GM23338 (cell line): ENCODE results near the gene CSPG4.

Experiments used
- CREB1 ChIP-seq: fragments of 250-450 bp; sonication (Bioruptor Pico); IDR thresholded peaks from 2 replicates; pipeline ENCODE4 v1.5.0; 2020; ENCODE audit warnings: low read depth, mild to moderate bottlenecking, moderate library complexity
- CTCF ChIP-seq, 2 experiments: fragments of 200-600 bp in 1 of 2; sonication (generic) in 1 of 2; conservative IDR thresholded peaks; 2 replicates each; pipeline versions ENCODE4 v1.5.1 to v1.6.1; 2016 to 2017; ENCODE audit warnings: antibody characterized with exemption in 2 of 2, low read depth in 2 of 2, mild to moderate bottlenecking in 2 of 2, moderate library complexity in 1 of 2
- EZH2 ChIP-seq: fragments of 200-600 bp; sonication (generic); IDR thresholded peaks from one replicate; pipeline ENCODE4 v1.8.0; 2017; ENCODE audit warnings: antibody characterized with exemption, mild to moderate bottlenecking, low read depth; ENCODE audit not compliant: unreplicated experiment
- EZH2phosphoT487 ChIP-seq: fragments of 200-600 bp; sonication (generic); IDR thresholded peaks from one replicate; pipeline ENCODE4 v1.8.1; 2018; ENCODE audit warnings: antibody characterized with exemption; ENCODE audit not compliant: unreplicated experiment
- JUNB ChIP-seq: IDR thresholded peaks from one replicate; pipeline ENCODE4 v1.6.1; 2016; ENCODE audit warnings: antibody characterized with exemption; ENCODE audit not compliant: unreplicated experiment
- NANOG ChIP-seq: IDR thresholded peaks from 2 replicates; pipeline ENCODE4 v1.6.1; 2016; ENCODE audit warnings: antibody characterized with exemption, borderline replicate concordance
- POLR2AphosphoS5 ChIP-seq: IDR thresholded peaks from 2 replicates; pipeline ENCODE4 v1.6.1; 2016; ENCODE audit warnings: antibody characterized with exemption, low read depth
- STAT1 ChIP-seq: IDR thresholded peaks from one replicate; pipeline ENCODE4 v1.6.1; 2016; ENCODE audit warnings: antibody characterized with exemption; ENCODE audit not compliant: unreplicated experiment
- ZNF114 ChIP-seq: fragments of 250-450 bp; sonication (Bioruptor Pico); IDR thresholded peaks from 2 replicates; pipeline ENCODE4 v1.5.0; 2020; ENCODE audit warnings: mild to moderate bottlenecking, moderate library complexity
- ZNF331 ChIP-seq: fragments of 250-450 bp; sonication (Bioruptor Pico); IDR thresholded peaks from 2 replicates; pipeline ENCODE4 v1.5.0; 2020; ENCODE audit warnings: low read depth, mild to moderate bottlenecking, moderate library complexity
- ZNF462 ChIP-seq: fragments of 250-450 bp; sonication (Bioruptor Pico); IDR thresholded peaks from 2 replicates; pipeline ENCODE4 v1.5.0; 2020; ENCODE audit warnings: mild to moderate bottlenecking, moderate library complexity
- TF ChIP-seq, protein P1 (sequence below): IDR thresholded peaks from one replicate; pipeline ENCODE4 v1.6.1; 2018; ENCODE audit warnings: antibody characterized with exemption; ENCODE audit not compliant: unreplicated experiment
- TF ChIP-seq, protein P2 (sequence below): IDR thresholded peaks from 2 replicates; pipeline ENCODE4 v1.6.1; 2016; ENCODE audit warnings: antibody characterized with exemption

DNA sequence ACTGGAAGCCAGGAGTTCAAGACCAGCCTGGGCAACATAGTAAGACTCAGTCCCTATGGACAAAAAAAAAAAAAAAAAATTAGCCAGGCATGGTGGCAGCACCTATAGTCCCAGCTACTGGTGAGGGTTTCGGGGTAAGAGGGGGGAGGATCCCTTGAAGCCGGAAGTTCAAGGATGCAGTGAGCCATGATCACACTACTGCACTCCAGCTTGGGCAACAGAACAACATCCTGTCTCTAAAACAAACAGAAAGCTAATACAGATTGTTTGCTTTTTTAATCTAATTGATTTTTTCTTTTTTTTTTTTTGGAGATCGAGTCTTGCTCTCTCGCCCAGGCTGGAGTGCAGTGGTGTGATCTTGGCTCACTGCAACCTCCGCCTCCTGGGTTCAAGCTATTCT is 71.0 kb downstream of the CSPG4 start:
- no peak for TF ChIP-seq CTCF (conservative IDR thresholded peaks at IDR 0.05; ENCODE audit: low read depth in 2 of 2)
- no peak for TF ChIP-seq POLR2AphosphoS5
- TF ChIP-seq EZH2, result no peak
- TF ChIP-seq NANOG, result no peak
- TF ChIP-seq, protein P1, sequence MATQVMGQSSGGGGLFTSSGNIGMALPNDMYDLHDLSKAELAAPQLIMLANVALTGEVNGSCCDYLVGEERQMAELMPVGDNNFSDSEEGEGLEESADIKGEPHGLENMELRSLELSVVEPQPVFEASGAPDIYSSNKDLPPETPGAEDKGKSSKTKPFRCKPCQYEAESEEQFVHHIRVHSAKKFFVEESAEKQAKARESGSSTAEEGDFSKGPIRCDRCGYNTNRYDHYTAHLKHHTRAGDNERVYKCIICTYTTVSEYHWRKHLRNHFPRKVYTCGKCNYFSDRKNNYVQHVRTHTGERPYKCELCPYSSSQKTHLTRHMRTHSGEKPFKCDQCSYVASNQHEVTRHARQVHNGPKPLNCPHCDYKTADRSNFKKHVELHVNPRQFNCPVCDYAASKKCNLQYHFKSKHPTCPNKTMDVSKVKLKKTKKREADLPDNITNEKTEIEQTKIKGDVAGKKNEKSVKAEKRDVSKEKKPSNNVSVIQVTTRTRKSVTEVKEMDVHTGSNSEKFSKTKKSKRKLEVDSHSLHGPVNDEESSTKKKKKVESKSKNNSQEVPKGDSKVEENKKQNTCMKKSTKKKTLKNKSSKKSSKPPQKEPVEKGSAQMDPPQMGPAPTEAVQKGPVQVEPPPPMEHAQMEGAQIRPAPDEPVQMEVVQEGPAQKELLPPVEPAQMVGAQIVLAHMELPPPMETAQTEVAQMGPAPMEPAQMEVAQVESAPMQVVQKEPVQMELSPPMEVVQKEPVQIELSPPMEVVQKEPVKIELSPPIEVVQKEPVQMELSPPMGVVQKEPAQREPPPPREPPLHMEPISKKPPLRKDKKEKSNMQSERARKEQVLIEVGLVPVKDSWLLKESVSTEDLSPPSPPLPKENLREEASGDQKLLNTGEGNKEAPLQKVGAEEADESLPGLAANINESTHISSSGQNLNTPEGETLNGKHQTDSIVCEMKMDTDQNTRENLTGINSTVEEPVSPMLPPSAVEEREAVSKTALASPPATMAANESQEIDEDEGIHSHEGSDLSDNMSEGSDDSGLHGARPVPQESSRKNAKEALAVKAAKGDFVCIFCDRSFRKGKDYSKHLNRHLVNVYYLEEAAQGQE, result no peak
- TF ChIP-seq JUNB, result no peak
- TF ChIP-seq EZH2phosphoT487, result no peak
- no peak for TF ChIP-seq STAT1
- no peak for TF ChIP-seq ZNF331 (CRISPR knock-in tag)
- TF ChIP-seq CREB1 (CRISPR knock-in tag), result no peak
- TF ChIP-seq, protein P2, sequence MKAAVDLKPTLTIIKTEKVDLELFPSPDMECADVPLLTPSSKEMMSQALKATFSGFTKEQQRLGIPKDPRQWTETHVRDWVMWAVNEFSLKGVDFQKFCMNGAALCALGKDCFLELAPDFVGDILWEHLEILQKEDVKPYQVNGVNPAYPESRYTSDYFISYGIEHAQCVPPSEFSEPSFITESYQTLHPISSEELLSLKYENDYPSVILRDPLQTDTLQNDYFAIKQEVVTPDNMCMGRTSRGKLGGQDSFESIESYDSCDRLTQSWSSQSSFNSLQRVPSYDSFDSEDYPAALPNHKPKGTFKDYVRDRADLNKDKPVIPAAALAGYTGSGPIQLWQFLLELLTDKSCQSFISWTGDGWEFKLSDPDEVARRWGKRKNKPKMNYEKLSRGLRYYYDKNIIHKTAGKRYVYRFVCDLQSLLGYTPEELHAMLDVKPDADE, result no peak
- no peak for TF ChIP-seq ZNF462 (CRISPR knock-in tag)
- TF ChIP-seq ZNF114 (CRISPR knock-in tag), result no peak
